OCI-LY3 (cell line): ENCODE data around the gene SNRNP40.

Experiments
- CTCF ChIP-seq: fragments of 200-600, 300-600 bp; sonication (generic); IDR thresholded peaks from 2 replicates; pipeline ENCODE4 v1.5.1; 2014; ENCODE audit warnings: antibody characterized with exemption, low read length, low read depth
- EZH2phosphoT487 ChIP-seq: fragments of 200-600 bp; shearing (Covaris generic); IDR thresholded peaks from 2 replicates; pipeline ENCODE4 v1.6.1; 2018; ENCODE audit warnings: antibody characterized with exemption, mixed run types, low read depth

- TF ChIP-seq CTCF (no peak), EZH2phosphoT487 (no peak)
These were observed 33.2 kb downstream of the SNRNP40 start for GRCh38 chr1:31263408-31263807.
